Stimulated activated naive CD4-positive, alpha-beta T cell treated with Interleukin-2 at 50 U/mL for 16 hours (primary cell): ENCODE measurements around the gene PGM2L1.
A peak's percentile ranks its signal among the peaks of the same experiment; 100 is the strongest.
"Not testable (repeated sequence)": the region's sequence is repeated elsewhere in the genome, so short reads cannot be mapped to it uniquely, and the experiment has no call there.

Source experiments
- DNase-seq: peaks from one replicate; lab custom pipeline; 2025; lab: John Stamatoyannopoulos, UW

The PGM2L1 gene

DNA sequence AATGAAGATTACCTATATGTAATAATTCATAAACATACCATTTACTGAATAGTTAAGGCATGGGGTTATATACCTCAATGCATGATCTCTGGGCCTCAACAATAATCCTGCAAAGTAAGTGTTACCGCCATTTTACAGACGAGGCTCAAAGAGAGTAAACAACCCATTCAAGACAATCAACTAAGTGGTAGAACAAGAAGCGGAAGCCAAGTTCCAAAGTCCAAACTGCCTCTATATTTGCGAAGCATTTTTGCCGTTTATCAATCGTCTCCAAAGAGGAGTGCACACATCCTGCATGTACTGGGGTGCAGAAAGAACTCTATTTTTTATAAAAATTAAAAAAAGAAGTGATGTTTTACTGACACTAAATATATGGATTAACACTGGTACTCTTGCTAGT lies 59.3 kb downstream of the PGM2L1 start:
- no peak for DNase-seq

DNA sequence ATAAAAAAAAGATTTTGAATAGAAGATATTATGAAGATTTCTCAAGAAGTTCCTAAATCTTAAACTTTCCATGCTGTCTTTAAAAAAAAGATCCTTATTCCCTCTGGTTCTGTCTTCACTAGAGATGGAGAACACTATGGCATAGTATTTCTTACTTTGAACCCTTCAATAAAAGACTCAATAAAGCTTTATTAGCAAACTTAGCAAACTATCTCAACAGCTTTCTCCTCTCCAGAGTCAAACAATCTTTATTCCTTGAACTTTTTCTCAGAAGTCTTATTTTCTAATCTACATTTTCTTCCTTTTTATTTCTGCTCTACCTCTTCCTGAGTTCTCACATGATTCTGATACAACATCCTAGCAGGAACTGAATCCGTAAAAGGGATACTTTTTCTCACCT lies 65.0 kb downstream of the PGM2L1 start:
- DNase-seq, result no peak

GRCh38 chr11:74332291-74332690 lies 65.9 kb downstream of the PGM2L1 start:
- no peak for DNase-seq

DNA sequence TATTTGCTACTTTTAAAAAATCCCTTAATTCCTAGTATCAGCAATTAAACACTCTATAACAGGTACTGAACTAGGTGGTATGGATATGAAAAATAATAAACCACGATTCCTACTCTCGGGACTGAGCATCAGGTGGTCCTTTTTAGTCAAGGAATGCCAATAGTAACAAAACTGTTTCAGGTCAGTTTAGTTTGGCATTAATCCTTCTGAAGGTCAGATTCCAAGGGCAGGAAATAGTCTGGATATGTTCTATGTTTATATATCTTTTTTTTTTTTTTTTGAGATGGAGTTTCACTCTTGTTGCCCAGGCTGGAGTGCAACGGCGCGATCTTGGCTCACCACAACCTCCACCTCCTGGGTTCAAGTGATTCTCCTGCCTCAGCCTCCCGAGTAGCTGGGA lies 67.2 kb downstream of the PGM2L1 start:
- DNase-seq, result not testable (repeated sequence)

- DNase-seq, result no peak
Observed at GRCh38 chr11:74330075-74330858, 68.0 kb downstream of the PGM2L1 start.

DNA sequence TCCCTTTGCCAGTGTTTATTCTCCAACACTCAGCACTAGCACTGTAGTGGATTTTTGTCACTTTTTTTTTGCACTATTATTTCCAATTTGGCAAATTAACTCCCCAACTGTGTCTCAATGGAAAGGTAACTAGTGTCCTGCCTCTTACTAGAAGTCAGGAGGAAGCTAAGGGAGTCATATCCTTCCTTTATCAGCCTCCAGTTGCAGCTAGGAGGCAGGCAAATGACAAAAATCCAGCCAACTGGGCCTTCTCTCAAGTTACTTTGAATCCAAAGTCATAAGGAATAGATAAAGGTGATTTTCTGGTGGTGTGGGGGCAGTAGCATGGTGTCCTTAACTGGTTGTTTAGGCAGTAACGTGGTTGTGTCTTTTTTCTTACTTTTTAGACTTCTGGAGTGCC lies 71.2 kb downstream of the PGM2L1 start:
- DNase-seq, result no peak

DNA sequence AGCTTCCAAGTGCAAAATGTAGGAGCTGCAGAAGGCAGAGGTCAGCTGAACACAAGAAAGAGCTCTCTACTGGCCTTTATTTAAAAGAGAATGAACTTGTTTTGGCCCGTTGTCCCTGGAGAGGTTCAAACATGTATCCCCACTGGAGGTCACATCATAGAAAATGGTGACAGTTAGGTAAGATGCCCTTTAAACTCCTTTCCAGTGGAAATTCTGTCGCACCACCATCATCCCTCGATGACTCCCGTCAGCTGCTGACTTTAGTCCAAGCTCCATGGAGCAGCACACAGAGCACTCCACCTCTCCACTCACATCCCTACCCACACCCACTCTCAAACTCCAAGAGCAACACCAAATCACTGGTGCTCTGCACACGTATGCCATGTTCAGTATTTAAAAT lies 71.6 kb downstream of the PGM2L1 start:
- no peak for DNase-seq

GRCh38 chr11:74325649-74326645 lies 72.3 kb downstream of the PGM2L1 start:
- DNase-seq, result no peak

- DNase-seq, result no peak
Observed at GRCh38 chr11:74322667-74323066, 75.6 kb downstream of the PGM2L1 start.

DNA sequence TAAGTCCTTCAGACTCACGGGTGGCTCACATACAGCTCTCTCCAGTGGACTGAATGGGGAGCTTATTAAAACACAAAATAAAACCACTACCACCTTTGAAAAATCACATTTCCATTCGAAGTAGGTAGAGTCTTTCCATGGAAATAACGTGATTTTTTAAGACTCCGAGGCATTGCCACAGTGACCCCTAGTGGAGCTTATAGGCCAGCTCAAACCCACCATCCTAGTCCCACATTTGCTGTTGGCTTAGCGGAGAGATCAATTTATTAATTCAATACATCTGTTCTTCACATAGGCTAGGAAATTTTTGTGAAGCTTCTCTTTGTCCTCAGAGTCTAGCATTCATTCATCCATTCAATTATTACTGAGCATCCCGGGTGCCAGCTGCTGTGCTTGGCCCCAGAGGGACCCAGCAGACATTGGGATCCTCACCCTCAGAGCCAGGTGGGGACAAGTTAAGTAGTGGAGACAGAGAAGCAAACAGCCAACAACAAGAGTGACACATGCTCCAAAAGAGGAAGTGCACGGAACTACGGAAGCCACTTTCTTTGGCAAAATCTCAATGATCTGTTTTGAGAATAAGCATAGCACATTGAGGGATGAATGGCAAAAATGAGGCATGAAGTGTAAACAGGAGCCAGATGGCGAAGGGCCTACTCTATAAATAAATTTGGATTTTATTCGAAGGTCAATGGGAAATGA lies 76.6 kb downstream of the PGM2L1 start:
- no peak for DNase-seq

DNA sequence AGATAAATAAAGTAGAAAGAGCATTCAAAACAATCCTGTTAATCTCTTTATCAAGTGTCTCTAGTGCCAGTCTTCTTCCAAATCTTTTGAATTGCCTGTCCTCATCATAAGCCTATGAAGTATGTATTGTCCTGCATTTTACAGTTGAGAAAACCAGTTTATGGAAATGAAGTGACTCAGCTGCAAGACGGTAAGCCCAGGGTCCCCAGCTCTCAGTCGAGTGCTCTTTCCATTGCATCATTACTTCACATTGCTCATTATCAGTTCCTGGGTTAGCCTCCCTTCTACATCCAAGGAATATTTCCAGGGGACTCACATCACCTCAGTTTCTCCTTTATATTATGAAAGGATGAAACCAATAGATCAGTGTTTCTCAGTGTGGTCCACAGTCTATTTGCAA lies 77.7 kb downstream of the PGM2L1 start:
- no peak for DNase-seq

DNA sequence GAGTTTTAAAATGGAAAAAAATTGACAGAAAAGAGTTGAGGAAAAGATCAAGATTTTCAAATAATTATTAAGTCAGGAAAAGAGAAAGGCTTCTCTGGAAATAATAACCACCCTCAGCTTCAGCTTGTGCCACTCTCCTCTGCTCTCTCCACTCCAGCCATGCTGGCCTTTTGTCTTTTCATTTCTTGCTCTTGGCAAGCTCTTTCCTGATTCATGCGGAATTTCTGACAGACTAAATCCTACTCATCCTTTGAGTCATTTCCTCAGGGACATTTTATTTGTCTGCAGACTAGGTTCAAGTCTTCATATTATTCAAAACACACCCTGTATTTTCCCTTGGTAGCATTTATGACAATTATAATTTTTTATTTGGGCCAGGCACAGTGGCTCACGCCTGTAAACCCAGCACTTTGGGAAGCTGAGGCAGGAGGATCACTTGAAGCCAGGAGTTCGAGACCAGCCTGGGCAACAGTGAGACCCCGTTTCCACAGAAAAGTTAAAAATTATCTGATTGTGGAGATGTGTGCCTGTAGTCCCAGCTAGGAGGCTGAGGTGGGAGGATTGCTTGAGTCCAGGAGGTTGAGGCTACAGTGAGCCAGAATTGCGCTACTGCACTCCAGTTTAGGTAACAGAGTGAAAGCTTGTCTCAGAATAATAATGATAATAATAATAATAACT lies 79.0 kb downstream of the PGM2L1 start:
- DNase-seq, result no peak

DNA sequence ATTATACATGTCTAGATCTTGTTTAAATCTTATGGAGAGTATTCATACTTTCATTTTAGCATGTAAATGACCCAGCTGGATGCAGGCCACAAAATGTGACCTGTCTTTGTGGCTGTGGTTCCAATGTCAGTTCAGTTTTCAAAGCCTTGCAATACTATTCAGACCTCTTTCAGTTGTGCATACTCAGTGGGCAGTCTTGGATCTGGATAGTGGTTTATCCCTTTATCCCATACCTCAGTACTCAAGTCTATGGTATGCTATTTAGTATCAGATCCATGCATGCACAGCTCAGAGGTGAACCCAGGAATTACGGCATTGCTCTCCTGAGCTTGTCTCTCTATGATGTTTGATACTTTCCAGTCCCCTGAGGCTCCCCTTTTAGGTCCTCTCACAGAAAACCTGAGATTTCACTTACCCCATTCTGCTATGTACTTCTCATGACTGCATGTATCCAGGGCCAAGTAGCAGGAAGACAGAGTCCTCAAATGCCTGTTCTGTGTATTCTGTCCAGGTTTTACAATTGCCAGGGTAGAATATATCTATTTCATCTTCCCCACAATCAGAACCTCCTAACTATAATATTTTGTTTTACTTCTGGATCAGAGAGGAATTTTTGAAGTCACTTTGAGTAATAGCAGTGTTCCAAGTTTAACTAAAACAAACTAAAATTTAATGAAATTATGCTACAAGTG lies 79.8 kb downstream of the PGM2L1 start:
- no peak for DNase-seq

- DNase-seq, result no peak
Observed at GRCh38 chr11:74316772-74317505, 81.3 kb downstream of the PGM2L1 start.

DNA sequence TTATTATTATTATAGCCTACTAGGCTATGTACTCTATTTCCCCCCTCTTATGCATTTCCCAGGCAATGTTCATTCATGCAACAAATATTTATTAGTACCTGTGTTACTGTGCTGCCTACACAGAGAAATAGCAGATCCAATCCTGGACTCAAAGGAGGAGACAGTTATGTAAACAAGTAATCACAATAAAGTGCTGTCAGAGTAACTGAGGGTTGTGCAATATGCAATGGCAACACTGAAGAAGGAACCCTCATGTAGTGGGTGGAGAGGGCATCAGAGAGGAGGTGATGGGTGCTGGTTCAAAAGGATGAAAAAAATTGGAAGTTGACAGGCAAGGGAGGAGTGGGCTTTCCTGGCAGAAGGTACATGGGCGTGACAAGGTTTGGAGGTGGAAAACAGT lies 85.9 kb downstream of the PGM2L1 start:
- DNase-seq, result no peak

- peak; percentile 11 for DNase-seq
Observed at GRCh38 chr11:74311352-74311926, 86.8 kb downstream of the PGM2L1 start, which contains the start of gene P4HA3. Gene P4HA3 (minus strand): TSS chr11:74311640. CDS start chr11:74311611, 29 bp downstream.

GRCh38 chr11:74310857-74311256 lies 87.4 kb downstream of the PGM2L1 start:
- no peak for DNase-seq

- DNase-seq, result no peak
Observed at GRCh38 chr11:74307434-74307833, 90.8 kb downstream of the PGM2L1 start.

GRCh38 chr11:74306435-74307175 lies 91.6 kb downstream of the PGM2L1 start:
- no peak for DNase-seq
